Testis (tissue), 3 donors: ENCODE data around the gene RGS16. TPM values are rescaled to one million over a fixed set of nuclear protein-coding genes. Genes with fewer than 3 reads are reported as not detected.

ENCODE experiments used
- DNase-seq: peaks from one replicate; pipeline ENCODE4 v3.0.0-alpha.2; 2019
- H3K27ac ChIP-seq, 2 donors: fragments of 200-600 bp; sonication (generic); one replicate each; pipeline ENCODE4 v1.5.1; 2019
- H3K27me3 ChIP-seq: fragments of 200-600 bp; sonication (generic); one replicate; pipeline ENCODE4 v1.5.1; 2019
- H3K36me3 ChIP-seq: fragments of 200-600 bp; sonication (generic); one replicate; pipeline ENCODE4 v1.5.1; 2017; ENCODE audit warnings: low read depth; ENCODE audit errors: missing control alignments
- H3K4me1 ChIP-seq: fragments of 200-600 bp; sonication (generic); one replicate; pipeline ENCODE4 v1.5.1; 2019
- H3K4me3 ChIP-seq, 2 donors: fragments of 200-600 bp; sonication (generic); one replicate each; pipeline ENCODE4 v1.5.1; 2017 to 2019
- H3K9me3 ChIP-seq: fragments of 200-600 bp; sonication (generic); one replicate; pipeline ENCODE4 v1.5.1; 2017
- POLR2A ChIP-seq: fragments of 450-650 bp; IDR thresholded peaks from one replicate; pipeline ENCODE4 v1.6.1; 2017; ENCODE audit warnings: antibody characterized with exemption, mild to moderate bottlenecking, moderate library complexity
- WGBS, 2 donors: methylation state at CpG; one replicate each; pipeline ENCODE4 v1.1.5; 2018; 5-methylcytosine and 5-hydroxymethylcytosine counted together
- intact Hi-C: fragments of 100-400 bp; cut with DNase I; formaldehyde crosslinking; loops from one replicate; pipeline ENCODE4 v1.15.1; 2023; ENCODE audit warnings: low total_unique reads
- polyA plus RNA-seq: library from polyadenylated mRNA; stranded (reverse); fragments of 350-450 nt; fragmentation: Illumina TruSeq; extraction: RNeasy Lipid Tissue Mini Kit (QIAGEN cat#74804); gene quantifications from one replicate; pipeline ENCODE4 v1.2.3, GENCODE V29; 2014; ENCODE audit warnings: low read depth, low replicate concordance; ENCODE audit not compliant: insufficient read depth
- total RNA-seq, 2 donors: library from RNA; depleted of rRNA; stranded (reverse); fragments of >200 nt; gene quantifications; one replicate each; pipeline ENCODE4 v1.2.3, GENCODE V29; 2016
- TF ChIP-seq, protein P1 (sequence below), 3 experiments: fragments of 450-650 bp in 2 of 3; fragments of 200-600 bp in 1 of 3; sonication (generic) in 1 of 3; IDR thresholded peaks; one replicate each; pipeline ENCODE4 v1.5.1; 2016 to 2019; ENCODE audit warnings: antibody characterized with exemption in 3 of 3, mild to moderate bottlenecking in 2 of 3, moderate library complexity in 1 of 3

RGS16 gene
- total and polyA plus RNA-seq, 3 donors from 2014 or later: 0.93 to 3.2 (median 1.3) TPM

DNA sequence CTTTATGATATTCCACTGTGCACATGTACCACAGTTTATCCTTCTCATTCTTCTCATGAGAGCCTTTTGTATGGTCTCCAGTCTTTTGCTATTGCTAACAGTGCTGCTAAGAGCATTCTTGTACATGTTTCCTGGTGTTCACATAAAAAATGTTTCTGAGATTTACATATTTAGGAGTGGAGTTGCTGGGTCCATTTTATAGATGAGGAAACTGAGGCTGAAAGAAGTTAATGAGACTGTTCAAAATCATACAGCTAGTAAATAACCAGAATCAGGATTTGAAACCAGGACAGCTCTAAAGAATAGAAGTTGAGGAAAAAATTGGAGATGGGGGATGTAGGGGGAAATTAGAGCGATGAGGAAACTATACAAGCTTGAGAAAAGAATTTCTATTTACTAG is 27.8 kb upstream of the RGS16 start:
- H3K4me3 ChIP-seq: no peak overlapping the region
- 77 to 94% methylated on average over 1 of the region's 1 CpG for WGBS, 2 donors
- intact Hi-C loops: no loop called here
- H3K4me1 ChIP-seq: no peaks in the 10 kb centered on the region
- TF ChIP-seq POLR2A: no peak
- TF ChIP-seq, protein P1, sequence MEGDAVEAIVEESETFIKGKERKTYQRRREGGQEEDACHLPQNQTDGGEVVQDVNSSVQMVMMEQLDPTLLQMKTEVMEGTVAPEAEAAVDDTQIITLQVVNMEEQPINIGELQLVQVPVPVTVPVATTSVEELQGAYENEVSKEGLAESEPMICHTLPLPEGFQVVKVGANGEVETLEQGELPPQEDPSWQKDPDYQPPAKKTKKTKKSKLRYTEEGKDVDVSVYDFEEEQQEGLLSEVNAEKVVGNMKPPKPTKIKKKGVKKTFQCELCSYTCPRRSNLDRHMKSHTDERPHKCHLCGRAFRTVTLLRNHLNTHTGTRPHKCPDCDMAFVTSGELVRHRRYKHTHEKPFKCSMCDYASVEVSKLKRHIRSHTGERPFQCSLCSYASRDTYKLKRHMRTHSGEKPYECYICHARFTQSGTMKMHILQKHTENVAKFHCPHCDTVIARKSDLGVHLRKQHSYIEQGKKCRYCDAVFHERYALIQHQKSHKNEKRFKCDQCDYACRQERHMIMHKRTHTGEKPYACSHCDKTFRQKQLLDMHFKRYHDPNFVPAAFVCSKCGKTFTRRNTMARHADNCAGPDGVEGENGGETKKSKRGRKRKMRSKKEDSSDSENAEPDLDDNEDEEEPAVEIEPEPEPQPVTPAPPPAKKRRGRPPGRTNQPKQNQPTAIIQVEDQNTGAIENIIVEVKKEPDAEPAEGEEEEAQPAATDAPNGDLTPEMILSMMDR (IDR thresholded peaks at IDR 0.05): no peak
- no peaks in the 10 kb centered on the region for H3K9me3 ChIP-seq
- H3K27me3 ChIP-seq: no peaks in the 10 kb centered on the region
- no peaks in the 10 kb centered on the region for H3K36me3 ChIP-seq
- no peak overlapping the region for H3K27ac ChIP-seq
- DNase-seq: no peak

DNA sequence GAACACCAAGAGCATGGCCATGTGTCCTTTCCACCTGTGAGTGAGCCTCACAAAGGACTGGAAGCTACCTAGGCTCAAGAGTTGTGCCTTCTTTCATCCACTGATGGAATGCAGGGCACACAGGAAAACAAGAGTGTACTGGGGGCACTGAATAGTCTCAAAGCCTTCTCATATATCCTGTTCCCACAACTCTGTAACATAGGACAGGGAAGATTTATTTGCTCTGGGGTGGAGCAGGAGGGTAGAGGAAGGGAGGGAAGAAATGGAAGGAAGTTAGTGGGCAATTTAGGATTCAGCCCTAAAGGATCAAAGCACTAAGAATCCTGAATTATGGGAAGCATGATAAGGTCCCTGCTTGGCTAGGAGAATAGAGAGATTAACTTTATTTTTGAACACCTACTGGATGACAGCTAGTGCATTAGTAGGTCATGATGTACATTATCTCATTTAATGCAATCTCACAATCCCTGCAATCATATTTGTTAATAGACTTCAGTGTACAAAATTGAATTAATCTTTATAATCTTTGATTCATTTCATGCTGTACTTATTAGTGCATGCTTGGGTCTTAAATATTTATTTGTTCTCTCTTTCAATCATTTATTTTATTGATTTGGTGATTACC is 27.0 kb upstream of the RGS16 start:
- TF ChIP-seq, protein P1 (IDR thresholded peaks at IDR 0.05): no peak
- no peak for TF ChIP-seq POLR2A
- no peak for DNase-seq
- Histone ChIP-seq H3K27ac (no peak overlapping the region), H3K36me3 (no peaks in the 10 kb centered on the region), H3K27me3 (no peaks in the 10 kb centered on the region), H3K4me3 (no peak overlapping the region), H3K9me3 (no peaks in the 10 kb centered on the region), H3K4me1 (no peaks in the 10 kb centered on the region)
- intact Hi-C loops: no loop called here

DNA sequence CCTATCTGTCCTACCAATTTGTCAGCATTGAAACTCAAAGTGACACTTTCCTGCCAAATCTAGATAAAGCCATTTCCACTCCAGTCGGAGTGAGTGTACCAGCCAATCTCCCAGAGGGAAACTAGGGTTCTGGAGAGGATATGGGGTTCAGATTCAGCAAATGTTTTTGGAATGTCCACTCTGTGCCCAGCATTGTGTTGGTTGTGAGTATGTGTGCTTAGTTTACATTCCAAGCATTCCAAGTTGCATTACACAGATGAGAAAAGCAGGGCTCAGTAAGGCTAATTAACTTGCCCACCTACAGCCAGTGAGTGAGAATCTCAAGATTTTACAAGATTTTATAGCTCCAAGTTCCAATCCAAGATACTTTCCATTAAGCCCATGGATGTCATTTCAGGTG is 26.4 kb upstream of the RGS16 start:
- DNase-seq: no peak
- WGBS, 2 donors: 63 to 67% methylated on average over 1 of the region's 1 CpG
- H3K27ac ChIP-seq: no peak overlapping the region
- H3K36me3 ChIP-seq: no peaks in the 10 kb centered on the region
- intact Hi-C loops: no loop called here
- H3K27me3 ChIP-seq: no peaks in the 10 kb centered on the region
- H3K4me1 ChIP-seq: no peaks in the 10 kb centered on the region
- H3K4me3 ChIP-seq: no peak overlapping the region
- no peaks in the 10 kb centered on the region for H3K9me3 ChIP-seq
- no peak for TF ChIP-seq POLR2A
- TF ChIP-seq, protein P1 (IDR thresholded peaks at IDR 0.05): no peak

DNA sequence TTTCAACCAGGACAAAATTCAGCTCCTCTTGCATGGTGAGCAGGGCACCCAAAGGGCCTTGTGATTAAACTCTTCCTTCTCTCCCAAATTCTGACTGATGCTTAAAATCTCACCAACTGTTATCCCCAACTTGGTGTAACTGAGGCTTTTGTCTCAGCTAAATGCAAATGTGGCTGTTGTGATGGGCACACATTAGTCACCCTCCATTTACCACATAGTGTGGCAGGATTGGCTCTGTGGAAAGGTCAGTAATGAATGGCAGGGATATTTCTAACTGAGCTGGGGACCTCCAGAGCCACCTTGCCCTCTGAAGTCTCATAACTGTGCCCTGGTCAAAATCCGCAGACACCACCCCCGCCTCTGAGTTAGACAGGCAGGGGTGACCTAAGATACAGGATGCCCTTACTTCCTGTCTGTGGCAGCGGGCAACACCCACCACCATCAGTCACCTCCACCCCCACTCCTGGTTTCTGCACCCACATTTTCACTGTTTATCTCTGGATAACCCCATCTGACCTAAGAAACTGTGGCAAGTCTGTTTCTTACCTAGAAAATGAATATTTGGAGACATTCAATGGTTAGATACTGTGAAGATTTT is 25.4 kb upstream of the RGS16 start:
- intact Hi-C loops: no loop called here
- H3K4me1 ChIP-seq: no peaks in the 10 kb centered on the region
- H3K27ac ChIP-seq: no peak overlapping the region
- TF ChIP-seq POLR2A: no peak
- TF ChIP-seq, protein P1 (IDR thresholded peaks at IDR 0.05): no peak
- WGBS, 2 donors: 86 to 94% methylated on average over 3 of the region's 3 CpGs
- no peak overlapping the region for H3K4me3 ChIP-seq
- DNase-seq: no peak
- H3K9me3 ChIP-seq: no peaks in the 10 kb centered on the region
- no peaks in the 10 kb centered on the region for H3K27me3 ChIP-seq
- no peaks in the 10 kb centered on the region for H3K36me3 ChIP-seq

DNA sequence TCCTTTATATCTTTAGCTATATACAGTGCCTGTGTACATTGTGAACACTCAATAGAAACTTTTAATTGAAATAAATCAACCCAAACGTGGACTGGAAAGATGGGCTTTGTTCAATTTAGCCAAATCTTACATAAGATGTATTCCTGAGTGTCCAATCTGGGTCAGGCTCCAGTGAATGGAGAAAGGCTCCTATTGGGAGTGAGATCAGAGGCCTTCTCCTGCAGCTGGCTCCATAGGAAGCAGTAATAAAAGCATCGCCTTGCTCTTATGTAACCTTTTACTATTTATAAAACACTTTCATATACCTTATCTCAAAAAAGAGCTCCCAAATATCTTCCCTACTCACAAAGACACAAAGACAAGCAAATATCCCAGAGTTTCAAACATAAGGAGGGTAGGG is 24.9 kb upstream of the RGS16 start:
- Histone ChIP-seq H3K9me3 (no peaks in the 10 kb centered on the region), H3K36me3 (no peaks in the 10 kb centered on the region), H3K27ac (no peak overlapping the region), H3K4me1 (no peaks in the 10 kb centered on the region), H3K4me3 (no peak overlapping the region), H3K27me3 (no peaks in the 10 kb centered on the region)
- intact Hi-C loops: no loop called here
- TF ChIP-seq, protein P1 (IDR thresholded peaks at IDR 0.05): no peak
- TF ChIP-seq POLR2A: no peak
- DNase-seq: no peak
- 69 to 76% methylated on average over 2 of the region's 2 CpGs for WGBS, 2 donors
